Measurements from ENCODE around the gene TMPRSS9. TPM values are rescaled to one million over a fixed set of nuclear protein-coding genes. Genes with fewer than 3 reads are reported as not detected.
"Not testable (repeated sequence)": the region's sequence is repeated elsewhere in the genome, so short reads cannot be mapped to it uniquely, and the experiment has no call there.

TMPRSS9 gene
- polyA plus RNA-seq, 1 donor: 1.9 TPM

DNA sequence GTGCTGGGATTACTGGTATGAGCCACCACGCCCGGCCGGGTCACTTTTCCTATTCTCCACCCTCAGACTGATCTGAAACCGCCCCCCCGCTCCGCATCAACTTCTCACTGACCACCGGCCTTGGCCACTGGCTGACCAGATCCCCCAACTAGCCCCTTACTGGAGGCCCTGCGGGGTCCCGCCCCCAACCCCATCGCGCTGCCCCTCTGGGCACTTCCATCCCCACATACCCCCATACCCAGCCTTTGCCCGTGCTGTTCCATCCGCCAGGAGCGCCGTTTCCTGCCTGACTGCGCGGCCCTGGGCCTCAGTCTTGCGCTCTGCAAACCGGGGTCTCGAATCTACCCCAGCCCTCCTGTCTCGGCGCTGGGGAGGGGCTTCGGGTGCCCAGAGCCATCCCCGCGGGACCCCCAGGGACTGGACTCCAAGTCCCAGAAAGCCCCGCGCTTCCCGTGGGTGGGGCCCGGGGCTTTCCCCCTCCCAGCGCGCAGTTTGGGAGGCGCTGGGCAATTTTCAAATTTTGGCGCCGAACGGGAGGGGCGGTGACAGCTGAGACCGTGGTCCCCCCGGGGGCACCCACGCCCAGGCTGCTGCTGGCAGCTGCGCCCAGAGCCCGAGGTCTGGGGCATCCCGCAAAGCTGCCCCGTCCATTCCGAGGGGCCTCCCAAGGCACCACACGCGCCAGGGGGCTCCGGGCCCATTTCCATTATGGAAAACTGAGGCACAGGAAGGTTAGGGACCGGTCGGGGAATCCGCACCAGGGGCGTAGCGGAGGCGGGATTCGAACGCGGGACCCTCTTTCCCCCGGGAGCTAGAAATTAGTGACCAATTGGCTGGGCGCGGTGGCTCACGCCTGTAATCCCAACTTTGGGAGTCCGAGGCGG, 101.9 kb downstream of the TMPRSS9 start:
- no peaks in the 10 kb centered on the region for H3K27me3 ChIP-seq (ENCODE audit: control insufficient read depth, insufficient read depth, low read length)
- peak overlapping the region; percentile 63 for H3K4me3 ChIP-seq (ENCODE audit: low read length)
- no peaks in the 10 kb centered on the region for H3K36me3 ChIP-seq (ENCODE audit: control insufficient read depth, insufficient read depth, low read length)
- peak in 1 of 2 donors; percentile 44 for DNase-seq
- WGBS (ENCODE audit: insufficient coverage, low lambda C conversion rate): no CpG with 5 or more reads among the region's 62 CpGs
- peaks cover 13% of the 10 kb centered on the region for H3K4me1 ChIP-seq (ENCODE audit: control insufficient read depth, insufficient read depth, low read length)
- peaks cover 4% of the 10 kb centered on the region for H3K9me3 ChIP-seq (ENCODE audit: control insufficient read depth, low read depth, low read length)
- no peak overlapping the region for H3K27ac ChIP-seq (ENCODE audit: low read length)

DNA sequence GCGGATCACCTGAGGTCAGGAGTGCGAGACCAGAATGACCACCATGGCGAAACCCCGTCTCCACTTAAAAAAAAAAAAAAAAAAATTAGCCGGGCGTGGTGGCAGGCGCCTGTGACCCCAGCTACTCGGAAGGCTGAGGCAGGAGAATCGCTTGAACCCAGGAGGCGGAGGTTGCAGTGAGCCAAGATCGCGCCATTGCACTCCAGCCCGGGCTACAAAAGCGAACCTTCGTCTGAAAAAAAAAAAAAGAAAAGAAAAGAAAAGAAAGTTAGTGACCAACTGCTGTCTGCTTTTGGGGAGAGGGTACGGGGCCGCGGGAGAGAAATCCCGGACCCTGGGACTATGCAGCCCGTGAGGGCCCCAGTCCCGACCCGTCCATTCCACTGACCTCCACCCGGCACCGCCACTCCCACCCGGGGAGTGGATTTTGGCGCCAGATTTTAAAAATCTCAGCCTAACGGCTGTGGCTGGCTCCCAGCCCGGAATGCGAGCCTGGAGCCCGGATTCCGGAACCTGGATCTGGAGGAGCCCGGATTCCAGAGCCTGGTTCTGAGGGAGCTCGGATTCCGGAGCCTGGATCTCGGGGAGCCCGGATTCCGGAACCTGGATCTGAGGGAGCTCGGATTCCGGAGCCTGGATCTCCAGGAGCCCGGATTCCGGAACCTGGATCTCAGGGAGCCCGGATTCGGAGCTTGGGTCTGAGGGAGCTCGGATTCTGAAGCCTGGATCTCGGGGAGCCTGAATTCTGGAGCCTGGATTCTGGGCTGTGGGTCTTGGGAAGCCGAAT, 102.8 kb downstream of the TMPRSS9 start:
- Histone ChIP-seq H3K9me3 (ENCODE audit: control insufficient read depth, low read depth, low read length) (peaks cover 4% of the 10 kb centered on the region), H3K36me3 (ENCODE audit: control insufficient read depth, insufficient read depth, low read length) (no peaks in the 10 kb centered on the region), H3K27ac (ENCODE audit: low read length) (no peak overlapping the region), H3K4me3 (ENCODE audit: low read length) (peak overlapping the region; percentile 63), H3K4me1 (ENCODE audit: control insufficient read depth, insufficient read depth, low read length) (peaks cover 10% of the 10 kb centered on the region), H3K27me3 (ENCODE audit: control insufficient read depth, insufficient read depth, low read length) (no peaks in the 10 kb centered on the region)
- DNase-seq: peak; percentile 86 to 94
- 0% methylated on average over 6 of the region's 46 CpGs for WGBS (ENCODE audit: insufficient coverage, low lambda C conversion rate)

DNA sequence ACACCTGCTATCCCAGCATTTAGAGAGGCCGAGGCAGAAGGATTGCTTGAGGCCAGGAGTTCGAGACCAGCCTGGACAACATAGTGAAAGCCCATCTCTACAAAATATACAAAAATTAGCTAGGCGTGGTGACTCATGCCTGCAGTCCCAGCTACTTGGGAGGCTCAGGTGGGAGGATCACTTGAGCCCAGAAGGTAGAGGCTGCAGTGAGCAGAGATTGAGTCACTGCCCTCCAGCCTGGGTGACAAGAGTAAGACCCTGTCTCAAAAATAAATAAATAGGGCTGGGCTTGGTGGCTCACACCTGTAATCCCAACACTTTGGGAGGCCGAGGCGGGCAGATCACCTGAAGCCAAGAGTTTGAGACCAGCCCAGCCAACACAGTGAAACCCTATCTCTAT, 103.6 kb downstream of the TMPRSS9 start:
- not testable (repeated sequence) for H3K27me3 ChIP-seq (ENCODE audit: control insufficient read depth, insufficient read depth, low read length); H3K9me3 ChIP-seq (ENCODE audit: control insufficient read depth, low read depth, low read length); H3K4me3 ChIP-seq (ENCODE audit: low read length); H3K4me1 ChIP-seq (ENCODE audit: control insufficient read depth, insufficient read depth, low read length); H3K27ac ChIP-seq (ENCODE audit: low read length); H3K36me3 ChIP-seq (ENCODE audit: control insufficient read depth, insufficient read depth, low read length); DNase-seq
- no CpG with 5 or more reads among the region's 5 CpGs for WGBS (ENCODE audit: insufficient coverage, low lambda C conversion rate)

DNA sequence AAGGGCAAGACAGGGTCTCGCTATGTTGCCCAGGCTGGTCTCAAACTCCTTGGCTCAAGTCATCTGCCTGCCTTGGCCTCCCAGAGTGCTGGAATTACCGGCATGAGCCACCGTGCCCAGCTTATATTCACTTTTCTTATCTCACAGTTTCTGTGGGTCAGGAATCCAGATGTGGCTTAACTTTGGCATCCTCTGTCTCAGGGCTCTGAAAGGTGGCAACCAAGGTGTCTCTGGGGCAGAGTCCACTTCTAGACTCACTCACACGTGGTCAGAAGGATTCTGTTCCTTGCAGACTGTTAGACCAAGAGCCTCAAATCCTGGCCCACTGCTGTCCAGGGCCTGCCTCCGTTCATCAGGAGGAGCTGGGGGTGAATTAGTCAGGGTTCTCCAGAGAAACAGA, 104.3 kb downstream of the TMPRSS9 start:
- 33% methylated on average over 1 of the region's 5 CpGs for WGBS (ENCODE audit: insufficient coverage, low lambda C conversion rate)
- Histone ChIP-seq H3K27ac (ENCODE audit: low read length) (no peak overlapping the region), H3K36me3 (ENCODE audit: control insufficient read depth, insufficient read depth, low read length) (no peaks in the 10 kb centered on the region), H3K27me3 (ENCODE audit: control insufficient read depth, insufficient read depth, low read length) (no peaks in the 10 kb centered on the region), H3K4me3 (ENCODE audit: low read length) (no peak overlapping the region), H3K9me3 (ENCODE audit: control insufficient read depth, low read depth, low read length) (peaks cover 4% of the 10 kb centered on the region), H3K4me1 (ENCODE audit: control insufficient read depth, insufficient read depth, low read length) (peaks cover 10% of the 10 kb centered on the region)
- peak in 1 of 2 donors; percentile 45 for DNase-seq

DNA sequence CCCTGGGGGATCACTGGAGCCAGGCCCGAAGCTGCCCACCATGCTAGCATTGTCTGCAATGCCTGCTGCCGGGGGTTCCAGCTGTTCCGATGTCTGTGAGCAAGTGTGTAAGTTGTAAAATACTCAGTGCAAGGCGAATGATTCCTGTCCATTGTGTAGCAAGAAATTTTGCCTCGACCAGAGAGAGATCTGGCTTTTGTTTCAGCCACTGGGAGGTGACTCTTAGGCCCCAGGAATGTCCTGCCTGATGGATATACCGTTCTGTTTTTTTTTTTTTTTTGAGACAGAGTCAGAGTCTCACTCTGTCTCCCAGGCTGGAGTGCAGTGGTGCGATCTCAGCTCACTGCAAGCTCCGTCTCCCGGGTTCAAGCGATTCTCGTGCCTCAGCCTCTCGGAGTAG, 108.5 kb downstream of the TMPRSS9 start:
- no peaks in the 10 kb centered on the region for H3K27me3 ChIP-seq (ENCODE audit: control insufficient read depth, insufficient read depth, low read length)
- no peaks in the 10 kb centered on the region for H3K9me3 ChIP-seq (ENCODE audit: control insufficient read depth, low read depth, low read length)
- WGBS (ENCODE audit: insufficient coverage, low lambda C conversion rate): no CpG with 5 or more reads among the region's 12 CpGs

DNA sequence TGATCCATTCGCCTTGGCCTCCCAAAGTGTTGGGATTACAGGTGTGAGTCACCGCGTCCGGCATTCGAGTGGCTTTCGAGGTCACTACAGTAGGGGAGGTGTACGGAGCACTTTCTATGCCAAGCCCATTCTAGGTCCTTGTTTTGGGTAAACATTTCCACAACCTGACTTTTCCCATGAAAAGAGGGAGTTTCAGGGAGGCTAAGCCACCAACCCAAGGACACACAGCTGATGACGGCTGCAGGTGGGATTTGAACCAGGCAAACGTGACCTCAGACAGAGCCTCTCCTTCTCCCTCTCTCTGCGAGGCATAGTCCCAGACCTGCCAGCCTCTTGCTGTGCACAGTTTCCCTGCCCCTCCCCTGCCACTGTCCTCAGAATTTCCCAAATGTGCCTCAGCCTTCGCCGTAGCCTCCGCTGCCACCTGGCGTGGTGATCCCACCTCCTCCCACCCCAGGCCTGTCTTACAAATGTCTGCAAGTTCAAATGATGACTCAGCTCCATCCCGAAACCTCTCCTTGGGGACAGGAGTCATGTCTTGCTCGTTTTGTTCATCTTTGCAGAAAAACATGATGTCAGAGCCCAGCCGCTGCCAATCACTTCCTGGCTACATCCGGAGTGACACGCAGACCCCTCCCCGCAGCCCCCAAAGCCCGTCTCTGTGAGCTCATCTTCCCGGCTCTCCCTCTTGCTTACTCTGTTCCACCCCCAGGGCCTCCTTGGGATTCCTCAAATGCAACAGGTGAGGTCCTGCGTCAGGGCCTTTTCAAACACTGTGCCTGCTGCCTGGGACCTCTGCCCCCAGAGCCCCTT, 109.2 kb downstream of the TMPRSS9 start:
- no peaks in the 10 kb centered on the region for H3K36me3 ChIP-seq (ENCODE audit: control insufficient read depth, insufficient read depth, low read length)
- no peaks in the 10 kb centered on the region for H3K4me1 ChIP-seq (ENCODE audit: control insufficient read depth, insufficient read depth, low read length)
- no peak overlapping the region for H3K27ac ChIP-seq (ENCODE audit: low read length)
- DNase-seq: no peak
- no CpG with 5 or more reads among the region's 23 CpGs for whole genome bisulfite sequencing (ENCODE audit: insufficient coverage, low lambda C conversion rate)
- no peaks in the 10 kb centered on the region for H3K27me3 ChIP-seq (ENCODE audit: control insufficient read depth, insufficient read depth, low read length)
- no peak overlapping the region for H3K4me3 ChIP-seq (ENCODE audit: low read length)
- no peaks in the 10 kb centered on the region for H3K9me3 ChIP-seq (ENCODE audit: control insufficient read depth, low read depth, low read length)

More for the DNA sequence above, 108.5 kb downstream of the TMPRSS9 start:
- Histone ChIP-seq H3K27ac (ENCODE audit: low read length) (no peak overlapping the region), H3K4me1 (ENCODE audit: control insufficient read depth, insufficient read depth, low read length) (no peaks in the 10 kb centered on the region), H3K36me3 (ENCODE audit: control insufficient read depth, insufficient read depth, low read length) (no peaks in the 10 kb centered on the region), H3K4me3 (ENCODE audit: low read length) (no peak overlapping the region)
- no peak for DNase-seq

DNA sequence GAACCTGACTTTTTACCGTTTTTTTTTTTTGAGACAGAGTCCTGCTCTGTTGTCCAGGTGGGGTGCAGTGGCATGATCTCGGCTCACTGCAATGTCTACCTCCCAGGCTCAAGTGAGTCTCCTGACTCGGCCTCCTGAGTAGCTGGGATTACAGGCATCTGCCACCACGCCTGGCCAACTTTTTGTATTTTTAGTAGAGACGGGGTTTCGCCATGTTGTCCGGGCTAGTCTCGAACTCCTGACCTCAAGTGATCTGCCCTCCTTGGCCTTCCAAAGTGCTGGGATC, 109.8 kb downstream of the TMPRSS9 start:
- no CpG with 5 or more reads among the region's 8 CpGs for WGBS (ENCODE audit: insufficient coverage, low lambda C conversion rate)
- not testable (repeated sequence) for H3K27me3 ChIP-seq (ENCODE audit: control insufficient read depth, insufficient read depth, low read length)

DNA sequence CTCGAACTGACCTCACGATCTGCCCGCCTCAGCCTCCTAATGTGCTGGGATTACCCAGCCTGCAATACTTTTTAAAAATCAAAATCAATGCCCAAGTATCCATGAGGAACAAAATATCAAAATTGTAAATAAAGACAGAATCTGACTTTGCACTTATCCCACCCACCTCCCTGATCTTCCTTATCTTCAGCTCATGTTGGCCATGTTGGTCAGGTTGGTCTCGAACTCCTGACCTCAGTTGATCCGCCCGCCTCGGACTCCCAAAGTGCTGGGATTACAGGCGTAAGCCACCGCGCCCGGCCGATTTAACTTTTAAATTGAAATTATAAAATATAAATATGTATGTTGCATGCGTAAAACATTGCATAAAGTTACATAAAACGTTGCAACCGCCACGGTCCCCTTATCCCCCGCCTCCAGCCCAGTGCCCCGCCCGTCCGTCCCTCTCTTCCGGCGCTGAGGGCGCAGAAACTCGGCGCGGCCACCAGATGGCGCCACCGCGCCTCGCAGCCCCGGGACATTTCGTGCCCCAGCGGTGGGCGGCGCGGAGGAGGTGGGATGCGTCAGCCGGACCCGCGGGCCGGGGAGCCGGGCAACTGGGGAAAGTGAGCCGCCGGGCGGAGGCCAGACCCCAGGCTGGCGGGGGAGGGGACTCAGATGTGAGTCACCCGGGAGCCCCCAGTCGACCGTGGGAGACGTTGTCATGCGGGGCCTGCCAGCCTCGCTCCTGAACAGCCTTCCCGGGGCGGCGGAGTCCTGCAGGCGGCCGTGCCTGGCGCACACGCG, 114.4 kb downstream of the TMPRSS9 start:
- Histone ChIP-seq H3K27ac (ENCODE audit: low read length) (no peak overlapping the region), H3K27me3 (ENCODE audit: control insufficient read depth, insufficient read depth, low read length) (peaks cover 39% of the 10 kb centered on the region), H3K9me3 (ENCODE audit: control insufficient read depth, low read depth, low read length) (peaks cover 12% of the 10 kb centered on the region), H3K4me1 (ENCODE audit: control insufficient read depth, insufficient read depth, low read length) (peaks cover 38% of the 10 kb centered on the region), H3K4me3 (ENCODE audit: low read length) (peak overlapping the region; percentile 21), H3K36me3 (ENCODE audit: control insufficient read depth, insufficient read depth, low read length) (no peaks in the 10 kb centered on the region)
- WGBS (ENCODE audit: insufficient coverage, low lambda C conversion rate): no CpG with 5 or more reads among the region's 60 CpGs
- DNase-seq: peak; percentile 71 to 76

More for the DNA sequence above, 109.8 kb downstream of the TMPRSS9 start:
- H3K36me3 ChIP-seq (ENCODE audit: control insufficient read depth, insufficient read depth, low read length); H3K4me3 ChIP-seq (ENCODE audit: low read length); H3K4me1 ChIP-seq (ENCODE audit: control insufficient read depth, insufficient read depth, low read length); H3K9me3 ChIP-seq (ENCODE audit: control insufficient read depth, low read depth, low read length); DNase-seq; H3K27ac ChIP-seq (ENCODE audit: low read length): not testable (repeated sequence)

DNA sequence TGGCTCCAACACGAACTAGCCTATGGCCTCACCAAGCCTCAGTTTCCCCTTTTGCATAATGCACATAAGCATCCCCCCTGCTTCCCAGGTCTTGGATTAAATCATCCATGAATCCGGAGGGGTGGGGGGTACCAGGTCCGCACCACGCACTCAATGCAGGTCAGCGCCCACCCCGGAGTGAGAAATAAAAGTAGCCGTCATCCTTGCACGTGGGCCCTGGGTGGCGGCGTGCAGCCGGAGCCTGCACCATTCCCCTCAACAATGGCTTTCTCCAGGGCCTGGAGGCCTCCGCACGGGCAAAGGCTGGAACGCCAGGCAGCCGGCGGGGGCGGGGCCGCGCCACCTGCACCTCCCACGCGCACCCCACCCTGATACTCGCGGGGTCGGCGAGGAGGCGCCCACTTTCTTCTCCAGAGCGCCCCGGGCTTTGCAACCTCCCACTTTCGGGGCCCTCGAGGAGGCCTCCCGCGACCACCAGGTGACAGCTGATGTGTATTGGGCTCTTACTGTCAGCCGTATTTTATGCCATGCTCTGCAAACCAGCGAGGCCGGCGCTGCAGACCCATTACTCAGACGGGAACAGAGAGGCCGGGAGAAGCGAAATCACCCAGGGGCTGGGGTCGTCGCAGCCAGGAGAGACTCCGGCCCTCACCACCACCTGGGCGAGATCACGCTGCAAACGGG, 115.1 kb downstream of the TMPRSS9 start:
- H3K9me3 ChIP-seq (ENCODE audit: control insufficient read depth, low read depth, low read length): peaks cover 12% of the 10 kb centered on the region
- peaks cover 46% of the 10 kb centered on the region for H3K27me3 ChIP-seq (ENCODE audit: control insufficient read depth, insufficient read depth, low read length)
- peak overlapping the region; percentile 65 for H3K4me3 ChIP-seq (ENCODE audit: low read length)
- no peak overlapping the region for H3K27ac ChIP-seq (ENCODE audit: low read length)
- no CpG with 5 or more reads among the region's 45 CpGs for WGBS (ENCODE audit: insufficient coverage, low lambda C conversion rate)
- peak in 1 of 2 donors; percentile 44 for DNase-seq
- H3K4me1 ChIP-seq (ENCODE audit: control insufficient read depth, insufficient read depth, low read length): peaks cover 39% of the 10 kb centered on the region
- no peaks in the 10 kb centered on the region for H3K36me3 ChIP-seq (ENCODE audit: control insufficient read depth, insufficient read depth, low read length)

Measured in large intestine (tissue), 3 donors.